Measurements from ENCODE around the gene AGTRAP.

AGTRAP gene, protein sequence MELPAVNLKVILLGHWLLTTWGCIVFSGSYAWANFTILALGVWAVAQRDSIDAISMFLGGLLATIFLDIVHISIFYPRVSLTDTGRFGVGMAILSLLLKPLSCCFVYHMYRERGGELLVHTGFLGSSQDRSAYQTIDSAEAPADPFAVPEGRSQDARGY

DNA sequence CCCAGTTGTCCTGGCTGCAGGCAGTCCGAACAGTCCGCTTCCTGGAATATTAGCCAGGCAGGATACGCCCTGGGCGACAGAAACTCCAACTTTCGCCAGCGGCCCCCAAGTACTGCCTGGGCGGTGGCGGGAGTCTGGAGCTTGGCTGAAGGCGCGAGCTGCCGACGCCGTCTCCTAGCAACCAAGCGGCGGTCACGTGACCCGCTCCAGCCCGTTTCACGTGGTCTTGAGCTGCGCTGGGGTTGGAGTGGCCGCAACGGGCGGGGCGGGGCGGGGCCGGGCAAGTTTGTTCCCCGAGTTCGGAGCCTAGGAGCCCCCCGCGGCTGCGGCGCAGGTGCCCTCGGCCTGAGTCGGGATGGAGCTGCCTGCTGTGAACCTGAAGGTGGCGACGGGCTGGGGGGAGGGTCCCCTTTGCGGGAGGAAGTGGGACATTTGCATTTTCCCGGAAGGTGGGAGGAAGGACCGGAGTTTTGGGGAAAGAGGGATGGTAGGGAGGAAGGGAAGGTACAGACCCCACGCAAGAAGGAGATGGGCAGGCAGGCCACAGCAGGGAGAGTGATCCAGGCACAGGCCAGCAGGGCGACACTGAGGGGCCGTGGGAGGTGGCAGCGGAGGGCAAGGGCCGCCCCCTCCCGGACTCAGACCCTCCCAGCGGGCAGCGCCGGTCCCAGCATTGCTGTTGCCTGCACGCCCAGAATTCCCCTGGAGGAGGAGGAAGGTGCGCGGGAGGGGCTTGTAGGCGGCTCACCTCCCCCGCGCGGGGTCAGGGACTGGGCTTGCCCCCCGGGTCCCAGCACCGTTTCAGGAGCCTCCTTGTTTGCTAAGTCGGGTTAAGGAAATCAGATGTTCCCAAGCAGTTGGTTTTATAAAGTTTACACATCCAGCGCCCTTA, at the start of gene AGTRAP:
Gene AGTRAP, plus strand, starts transcription at position 283 of the 892 bp plus-strand sequence. Its CDS starts 73 bp downstream, at position 356.
- intact Hi-C loops (cut with DNase I) = no loop called here
- peak; percentile 95 to 100 (median 98) for DNase-seq

DNA sequence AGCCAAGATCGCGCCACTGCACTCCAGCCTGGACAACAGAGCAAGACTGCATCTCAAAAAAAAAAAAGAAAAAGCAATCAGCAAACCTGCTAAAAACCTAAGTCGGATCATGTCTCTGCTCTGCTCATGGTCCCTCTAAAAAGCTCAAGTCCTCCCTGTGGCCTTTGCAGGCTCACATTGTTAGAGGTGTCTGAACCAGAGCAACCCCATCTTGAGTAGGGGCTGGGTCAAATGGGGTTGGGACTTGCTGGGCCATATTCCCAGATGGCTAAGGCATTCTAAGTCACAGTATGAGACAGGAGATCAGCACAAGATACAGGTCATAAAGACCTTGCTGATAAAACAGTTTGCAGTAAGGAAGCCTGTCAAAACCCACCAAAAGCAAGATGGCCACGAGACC, 47.4 kb upstream of the AGTRAP start:
- DNase-seq = no peak
- intact Hi-C loops (cut with DNase I) = no loop called here

DNA sequence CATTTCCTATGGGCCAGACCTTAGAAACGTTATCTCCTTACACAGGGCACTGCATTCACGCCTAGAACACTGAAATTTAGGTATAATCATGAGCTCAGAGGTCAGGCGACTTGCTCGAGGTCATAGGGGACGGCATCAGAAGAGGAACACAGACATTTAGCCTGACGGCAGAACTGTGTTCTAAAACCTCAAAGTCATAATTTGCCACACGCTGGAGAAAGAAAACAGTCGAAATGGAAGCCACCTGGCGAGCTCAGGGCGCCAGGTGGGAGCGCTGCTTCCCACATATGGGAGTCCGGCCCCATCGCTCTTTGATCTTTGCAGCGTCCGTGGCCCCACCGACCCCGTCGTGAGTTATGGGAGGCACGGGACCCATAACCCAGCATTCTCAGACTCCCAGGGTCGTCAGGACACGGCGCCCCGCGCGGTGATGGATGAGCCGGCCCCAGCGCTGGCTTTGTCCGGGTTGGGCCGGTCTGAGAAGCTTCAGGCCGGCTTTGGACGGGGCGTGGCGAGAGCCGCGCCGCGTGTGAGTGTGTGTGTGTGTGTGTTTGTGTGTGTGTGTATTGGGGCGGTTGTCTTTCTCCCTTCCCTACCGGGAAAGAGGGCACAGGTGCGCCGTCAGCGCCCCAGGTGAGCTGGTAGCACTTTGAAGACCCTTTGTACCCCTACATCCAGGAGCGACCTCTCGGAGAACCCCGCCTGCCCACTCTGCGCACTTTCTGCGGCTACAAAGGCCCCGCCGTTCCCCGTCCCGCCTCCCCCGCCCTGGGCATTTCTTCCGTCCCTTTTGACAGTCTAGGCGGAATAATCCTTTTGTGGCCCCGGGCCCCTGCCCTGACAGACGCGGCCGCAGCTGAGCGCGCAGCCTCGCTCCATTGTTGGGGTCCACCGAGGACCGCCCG, 45.3 kb upstream of the AGTRAP start:
- intact Hi-C loops (cut with DNase I) = no loop called here
- no peak for DNase-seq

DNA sequence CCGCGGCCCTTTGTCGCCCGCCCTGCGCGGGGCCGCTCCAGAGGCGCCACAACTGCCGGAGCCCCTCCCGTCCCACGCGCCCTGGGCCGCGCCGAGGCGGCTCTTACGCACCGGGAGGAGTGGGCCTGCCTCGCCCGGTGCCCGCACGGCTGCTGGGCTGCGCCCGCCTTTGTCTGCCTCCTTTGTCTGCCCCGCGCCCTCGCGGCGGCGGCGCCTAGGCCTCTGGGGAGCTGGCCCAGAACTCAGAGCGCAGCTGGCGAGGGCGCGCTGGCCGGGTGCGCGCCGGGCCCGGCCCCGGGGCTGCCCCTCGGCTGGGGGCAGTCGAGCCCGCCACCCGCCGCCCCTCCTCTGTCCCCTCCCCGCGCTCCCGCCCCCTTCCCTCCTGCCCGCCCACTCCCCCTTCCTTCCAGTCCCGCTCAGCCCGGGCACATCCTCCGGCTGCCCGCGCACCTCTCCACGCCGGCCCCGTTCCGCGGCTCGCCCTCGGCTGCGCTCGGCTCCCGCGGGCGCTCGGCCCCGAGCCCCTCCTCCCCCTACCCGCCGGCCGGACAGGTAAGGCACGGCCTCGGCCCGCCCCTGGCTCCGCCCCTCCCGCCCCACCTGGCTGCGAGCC, 44.5 kb upstream of the AGTRAP start, which contains the start of gene DRAXIN:
Gene DRAXIN, plus strand, starts transcription at position 409 of the 613 bp plus-strand sequence. CDS start 14,549 bp downstream, outside the sequence.
- no peak for DNase-seq
- intact Hi-C loops (cut with DNase I) = no loop called here

DNA sequence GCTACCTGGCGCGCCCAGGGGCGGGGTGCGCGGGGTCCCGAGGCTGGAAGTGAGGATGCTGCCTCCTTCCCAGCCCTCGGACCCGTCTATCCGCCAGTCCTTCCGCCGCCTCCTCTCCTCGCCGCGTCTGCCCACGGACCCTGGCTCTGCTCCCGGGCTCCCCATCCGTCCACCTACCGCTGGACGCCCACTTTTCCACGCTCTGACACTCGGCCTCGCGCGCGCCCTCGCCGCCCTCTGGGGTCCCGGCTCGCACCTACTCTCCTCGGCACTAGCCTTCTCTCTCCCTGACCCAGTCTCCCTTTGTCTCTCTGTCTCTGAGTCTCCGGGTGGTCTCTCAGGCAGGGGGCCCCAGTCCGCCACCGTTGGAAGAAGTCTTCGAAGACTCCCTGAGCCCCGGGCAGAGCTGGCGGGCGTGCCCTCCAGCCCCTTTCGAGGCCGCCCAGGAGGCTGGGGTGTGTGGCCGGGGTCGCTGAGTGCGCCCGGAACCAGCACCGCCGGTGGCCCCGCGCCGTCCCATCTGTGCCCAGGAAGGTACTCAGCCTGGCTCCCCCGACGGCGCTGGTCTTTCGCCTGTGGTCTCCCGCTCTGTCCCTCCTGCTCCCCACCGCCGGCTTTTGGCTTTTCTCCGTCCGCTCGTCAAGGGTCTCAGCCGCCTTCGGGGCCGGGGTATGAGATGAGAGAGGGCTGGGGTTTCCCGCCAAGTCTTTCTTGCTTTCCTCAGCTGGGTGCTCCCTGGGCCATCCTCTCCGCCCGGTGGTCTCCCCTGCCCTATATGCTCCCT, 43.8 kb upstream of the AGTRAP start:
- peak in 1 of 10 donors; percentile 87 for DNase-seq
- intact Hi-C loops (cut with DNase I) = no loop called here

DNA sequence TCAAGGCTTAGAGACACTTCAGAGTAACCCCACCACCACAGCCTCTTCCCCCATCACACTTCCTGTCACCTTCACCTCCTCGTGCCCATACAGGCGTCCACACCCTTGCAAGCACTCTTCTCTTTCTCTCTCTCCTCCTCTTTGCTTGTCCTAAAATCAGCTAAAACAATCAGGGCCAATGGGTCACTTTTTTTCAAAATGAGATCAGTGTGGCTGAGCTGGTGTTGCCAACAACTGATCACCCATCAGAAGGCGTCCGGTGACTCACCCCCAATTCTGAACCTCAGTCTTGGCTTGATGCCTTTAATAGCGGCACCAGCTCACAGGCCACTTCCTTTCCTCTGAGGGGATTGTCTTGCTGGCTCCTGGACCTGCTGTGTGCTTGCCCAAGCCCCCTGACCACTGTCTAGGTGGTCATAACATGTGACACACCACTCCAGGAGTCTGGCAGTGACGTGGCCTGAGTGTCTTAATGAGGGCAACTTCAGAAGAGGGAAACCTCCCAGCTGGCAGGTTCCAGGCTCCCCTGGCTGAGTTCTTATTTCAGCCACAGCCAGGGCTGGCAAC, 42.8 kb upstream of the AGTRAP start:
- intact Hi-C loops (cut with DNase I) = no loop called here
- DNase-seq = no peak

DNA sequence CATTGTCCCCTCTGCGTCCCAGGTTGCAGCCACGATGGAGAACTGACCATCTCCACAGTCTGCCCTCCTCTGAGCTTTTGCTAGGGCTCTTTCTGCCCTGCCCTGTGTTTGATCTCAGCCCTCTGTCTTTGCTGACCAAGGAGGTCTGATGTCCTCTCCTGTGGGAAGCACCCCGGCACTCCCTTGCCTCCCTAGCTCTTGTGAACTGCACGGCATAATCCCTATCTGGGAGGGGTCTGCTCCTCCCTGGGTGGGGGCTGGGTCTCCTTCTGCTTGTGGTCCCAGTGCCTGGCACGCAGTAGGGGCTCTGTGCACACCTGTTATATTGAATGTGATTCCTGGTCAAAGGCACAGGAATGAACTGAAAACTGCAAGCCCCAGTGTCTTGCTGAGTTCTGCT, 42.0 kb upstream of the AGTRAP start:
- intact Hi-C loops (cut with DNase I) = no loop called here
- no peak for DNase-seq

DNA sequence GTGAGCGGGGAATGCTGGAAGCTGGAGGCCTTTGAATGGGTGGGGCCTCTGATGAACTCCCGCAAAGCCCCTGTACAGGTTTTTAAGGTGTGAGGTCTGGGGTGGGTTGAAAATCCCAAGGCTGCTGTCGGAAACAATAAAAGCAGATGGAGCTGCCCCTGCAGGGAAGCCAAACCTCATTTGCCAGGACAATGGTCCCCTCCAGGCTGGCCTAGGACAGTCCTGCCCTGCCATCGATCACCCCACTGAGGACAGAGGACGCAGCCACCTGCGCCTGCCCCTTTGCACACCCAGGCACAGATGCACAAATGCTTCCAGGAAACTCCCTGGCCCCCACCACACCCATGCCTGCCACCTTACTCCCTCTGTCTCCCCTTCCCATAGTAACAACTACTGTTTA, 40.1 kb upstream of the AGTRAP start:
- no peak for DNase-seq
- intact Hi-C loops (cut with DNase I) = no loop called here

DNA sequence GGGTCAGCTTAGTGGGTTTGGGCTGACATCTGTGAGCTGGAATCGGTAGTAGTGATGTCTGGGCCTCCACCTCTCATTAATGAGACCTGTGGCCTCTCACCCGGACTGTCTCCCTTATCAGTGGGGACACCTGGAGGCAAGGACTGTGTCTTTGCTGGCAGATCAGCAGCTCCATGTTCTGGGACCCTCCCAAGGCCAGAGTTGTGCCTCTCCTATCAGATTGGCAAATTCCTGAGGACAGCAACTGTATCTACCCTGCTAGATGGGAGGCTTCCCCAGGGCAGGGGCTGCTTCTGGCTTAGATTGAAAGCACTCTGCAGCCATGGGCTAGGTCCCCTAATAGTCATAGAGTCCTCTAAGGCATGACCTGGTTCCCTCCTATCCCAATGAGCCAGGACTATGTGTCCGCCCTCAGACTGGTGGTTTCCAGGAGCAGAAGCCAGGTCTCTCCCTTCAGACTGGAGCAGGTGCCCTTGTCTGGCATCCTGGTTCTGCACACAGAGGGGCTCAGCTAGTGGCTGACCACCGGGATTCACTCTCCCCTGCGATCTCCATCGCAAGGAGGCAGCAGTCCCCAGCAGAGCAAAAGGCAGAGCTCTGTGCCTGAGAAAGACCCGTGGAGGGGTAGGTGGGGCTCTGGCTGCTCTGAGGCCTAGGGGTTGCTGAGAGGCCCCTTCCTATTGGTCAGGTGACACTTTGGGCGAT, 38.6 kb upstream of the AGTRAP start:
- intact Hi-C loops (cut with DNase I) = no loop called here
- no peak for DNase-seq

DNA sequence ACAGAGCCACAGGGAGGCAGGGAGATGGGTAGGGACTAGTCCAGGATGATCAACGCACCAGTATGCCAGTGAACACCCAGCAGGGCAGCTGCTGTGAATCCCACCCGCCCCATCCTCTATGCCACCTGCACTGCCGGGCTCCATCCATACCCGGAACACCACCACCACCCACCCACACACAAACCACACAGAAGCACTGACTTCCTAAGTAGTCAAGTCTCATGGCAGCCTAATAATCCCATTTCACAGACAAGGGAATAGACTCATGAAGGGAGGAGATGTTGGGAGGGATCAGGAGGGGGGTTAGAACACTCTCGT, 38.1 kb upstream of the AGTRAP start:
- intact Hi-C loops (cut with DNase I) = no loop called here
- DNase-seq = no peak

DNA sequence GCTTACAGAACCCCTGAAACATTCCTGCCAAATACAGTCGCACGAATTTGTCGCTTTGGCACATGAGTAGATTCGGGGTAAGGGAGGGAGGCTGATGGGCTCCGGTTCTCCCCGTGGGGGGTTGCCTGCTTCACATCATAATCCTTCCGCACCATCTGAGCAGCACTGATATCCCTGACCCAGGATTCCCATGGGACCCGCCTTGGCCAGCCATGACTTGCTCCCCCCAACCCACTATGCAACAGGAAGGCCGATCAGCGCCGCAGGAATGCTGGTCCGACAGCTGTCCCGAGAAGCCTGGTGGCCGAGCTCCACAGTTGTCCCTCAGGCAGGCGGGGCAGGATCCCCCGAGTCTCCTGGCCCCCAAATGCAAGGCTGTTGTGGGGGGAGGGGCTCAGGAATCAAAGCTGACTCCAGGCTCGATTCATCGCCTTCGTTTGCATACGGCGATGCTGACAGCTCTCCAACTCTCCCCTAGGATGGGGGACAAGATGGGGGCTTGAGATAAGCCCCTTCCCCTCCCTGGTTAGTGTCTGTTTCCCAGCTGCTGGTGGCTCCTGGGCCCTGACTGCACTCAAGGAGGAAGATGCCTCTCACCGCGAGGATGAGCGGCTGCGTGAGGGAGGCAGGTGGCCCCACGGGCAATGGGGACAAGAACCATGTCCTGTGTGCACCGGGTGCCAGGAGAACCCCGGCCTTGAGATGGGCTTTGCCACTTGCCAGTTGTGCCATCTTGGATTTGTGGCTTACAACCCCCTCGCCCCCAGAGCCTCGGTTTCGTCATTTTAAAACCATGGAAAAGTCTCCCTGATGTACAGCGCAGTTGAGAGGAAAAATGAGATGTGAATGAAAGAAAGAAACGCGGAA, 35.1 kb upstream of the AGTRAP start:
- intact Hi-C loops (cut with DNase I) = loop anchor here (1.0 kb wide), 1 partner anchor 20 kb away; the partner anchor contains the start of gene MAD2L2
- DNase-seq = no peak

DNA sequence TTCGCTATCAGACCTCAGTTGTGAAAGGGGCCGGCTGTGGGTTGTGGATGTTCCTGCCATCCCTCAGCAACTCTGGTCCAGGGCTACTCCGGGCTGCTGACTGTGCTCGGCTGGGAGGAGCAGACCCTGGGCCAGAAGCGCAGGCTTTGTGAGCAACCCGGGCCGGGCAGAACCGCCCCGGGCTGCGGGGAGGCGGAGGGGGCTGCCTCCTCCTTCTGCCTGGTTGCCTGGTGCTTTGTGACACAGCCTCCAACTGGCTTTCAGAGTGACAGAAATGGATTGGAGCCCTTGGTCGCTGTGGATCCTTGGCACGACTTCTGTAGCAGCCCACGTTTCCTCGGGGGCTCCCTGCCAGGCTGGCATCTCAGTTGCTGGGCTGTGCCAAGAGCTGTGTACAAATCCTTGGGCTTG, 34.4 kb upstream of the AGTRAP start:
- intact Hi-C loops (cut with DNase I) = loop anchor here (1.0 kb wide), 1 partner anchor 20 kb away; the partner anchor contains the start of gene MAD2L2
- peak; percentile 62 to 95 (median 76) for DNase-seq

DNA sequence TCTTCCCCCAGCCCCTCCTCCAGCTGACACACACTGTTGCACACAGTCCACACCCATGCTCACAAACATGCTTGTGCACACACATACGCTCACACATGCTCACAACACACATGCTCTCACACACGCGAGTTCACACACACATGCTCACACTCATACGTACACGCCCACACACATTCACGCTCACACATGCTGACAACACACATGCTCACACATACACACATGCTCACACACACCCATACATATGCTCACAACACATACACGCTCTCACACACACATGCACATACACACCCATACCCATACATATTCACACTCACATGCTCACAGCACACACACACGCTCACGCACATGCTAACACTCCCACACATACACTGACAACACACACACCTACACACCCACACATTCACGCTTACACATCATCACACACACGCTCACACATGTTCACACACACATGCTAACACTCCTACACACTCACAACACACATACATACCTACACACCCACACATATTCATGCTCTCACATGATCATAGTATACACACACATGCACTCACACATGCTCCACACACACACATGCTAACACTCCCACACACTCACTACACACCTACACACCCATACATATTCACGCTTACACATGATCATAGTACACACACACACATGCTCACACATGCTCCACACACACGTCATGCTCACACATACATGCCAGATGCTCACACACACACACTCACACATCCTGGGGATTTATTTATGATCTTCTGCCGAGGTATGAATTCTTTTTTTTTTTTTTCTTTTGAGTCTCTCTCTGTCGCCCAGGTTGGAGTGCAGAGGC, 33.7 kb upstream of the AGTRAP start:
- DNase-seq = no peak
- intact Hi-C loops (cut with DNase I) = loop anchor here (1.0 kb wide), 1 partner anchor 21 kb away; the partner anchor contains the start of gene MAD2L2

DNA sequence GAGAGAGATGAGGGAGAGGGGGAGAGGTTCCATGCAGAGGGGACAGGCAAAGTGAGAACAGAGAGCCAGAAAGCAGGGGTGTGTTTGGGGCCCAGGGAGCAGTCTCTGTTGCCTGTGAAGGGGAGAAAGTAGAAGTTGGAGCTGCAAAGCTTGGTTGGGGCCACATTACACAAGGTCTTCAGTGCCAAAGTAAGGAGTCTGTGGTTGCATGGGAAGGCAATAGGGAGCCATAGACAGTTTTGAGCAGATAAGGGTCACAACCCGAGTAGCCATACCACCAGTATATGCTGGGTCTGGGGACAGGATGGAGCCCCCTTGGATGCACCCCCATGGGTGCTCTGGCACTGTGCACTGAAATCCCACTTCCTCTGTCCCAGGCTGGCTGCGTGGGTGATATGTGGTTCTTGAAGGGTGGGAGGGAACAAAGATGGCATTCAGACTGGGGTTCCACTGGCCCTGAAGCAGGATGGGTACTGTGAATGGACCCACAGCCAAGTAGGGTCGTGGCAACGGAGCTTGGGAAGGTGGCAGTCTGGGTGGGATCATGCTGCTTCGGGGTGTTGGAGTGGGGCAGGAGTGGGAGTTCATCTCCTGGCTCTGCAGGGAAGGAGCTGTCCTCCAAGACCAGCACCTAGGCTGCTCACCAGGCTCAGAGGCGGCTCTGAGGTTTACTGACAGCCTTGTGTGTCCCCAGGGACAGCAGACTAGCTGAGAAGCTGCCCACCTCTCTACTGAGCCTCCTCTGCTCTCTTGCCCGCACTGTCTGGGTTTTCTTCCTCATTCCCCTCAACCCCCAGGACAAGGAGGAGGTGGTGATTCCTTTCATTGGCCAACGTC, 32.4 kb upstream of the AGTRAP start:
- intact Hi-C loops (cut with DNase I) = no loop called here
- no peak for DNase-seq

DNA sequence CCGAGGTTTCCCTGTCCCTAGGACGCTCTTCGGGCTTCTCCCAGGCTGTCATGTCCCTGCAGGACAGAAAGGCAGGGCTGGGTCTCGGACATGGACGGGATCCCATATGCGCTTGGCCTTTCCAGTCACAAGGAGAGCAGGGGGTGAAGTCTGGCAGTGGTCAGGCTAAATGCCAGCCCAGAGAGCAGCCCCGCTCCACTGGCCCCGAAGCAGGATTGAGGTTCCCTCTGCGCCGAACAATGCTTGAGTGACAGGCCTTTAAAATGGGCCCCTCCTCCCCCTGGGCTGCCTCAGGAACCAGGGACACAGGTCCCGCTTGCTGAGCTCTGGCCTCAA, 31.8 kb upstream of the AGTRAP start:
- DNase-seq = no peak
- intact Hi-C loops (cut with DNase I) = no loop called here
